ENCODE results near the gene PARP8. TPM values are rescaled to one million over a fixed set of nuclear protein-coding genes. Genes with fewer than 3 reads are reported as not detected.

PARP8 gene
- total RNA-seq, 1 donor from 2014 or later, result 48.7 TPM

- no peak for DNase-seq
Observed at GRCh38 chr5:50726475-50727148, 60.2 kb downstream of the PARP8 start.

DNA sequence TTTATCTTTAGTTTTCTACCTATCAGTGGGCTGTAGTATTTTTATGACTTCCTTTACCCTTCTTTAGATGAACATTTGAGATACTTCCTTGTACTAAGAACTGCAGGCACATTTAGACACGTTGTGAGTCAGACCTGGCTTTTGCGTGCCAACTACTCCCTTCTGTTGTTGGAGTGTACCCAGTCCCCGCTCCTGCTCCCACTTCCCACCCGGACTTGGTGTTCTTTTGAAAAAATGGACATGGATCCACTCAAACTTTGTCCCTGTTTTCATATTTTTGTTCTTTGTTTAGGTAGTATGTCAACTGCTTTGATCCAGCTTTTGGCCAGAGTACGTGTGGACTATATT, 60.7 kb downstream of the PARP8 start:
- DNase-seq, result peak; percentile 69

DNA sequence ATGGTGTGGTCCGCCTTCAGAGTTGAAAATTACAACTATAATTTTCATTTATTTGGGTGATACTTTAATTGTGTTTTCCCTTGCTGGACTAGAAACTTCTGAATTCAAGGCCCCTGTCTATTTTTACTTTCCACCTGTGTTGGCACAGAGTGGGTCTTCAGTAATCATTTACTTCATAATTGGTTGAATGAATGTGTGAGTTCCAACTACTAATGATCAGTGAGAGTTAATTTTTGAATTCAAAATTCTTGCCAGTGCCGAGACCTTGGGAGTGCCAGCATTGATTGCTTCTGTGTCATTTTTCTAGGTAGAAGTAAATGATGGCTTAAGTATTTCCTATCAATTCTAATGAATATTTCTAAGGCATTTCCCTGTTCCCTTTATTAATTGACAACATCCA, 61.4 kb downstream of the PARP8 start:
- DNase-seq, result no peak

- DNase-seq, result no peak
Observed at GRCh38 chr5:50730336-50730735, 63.9 kb downstream of the PARP8 start.

DNA sequence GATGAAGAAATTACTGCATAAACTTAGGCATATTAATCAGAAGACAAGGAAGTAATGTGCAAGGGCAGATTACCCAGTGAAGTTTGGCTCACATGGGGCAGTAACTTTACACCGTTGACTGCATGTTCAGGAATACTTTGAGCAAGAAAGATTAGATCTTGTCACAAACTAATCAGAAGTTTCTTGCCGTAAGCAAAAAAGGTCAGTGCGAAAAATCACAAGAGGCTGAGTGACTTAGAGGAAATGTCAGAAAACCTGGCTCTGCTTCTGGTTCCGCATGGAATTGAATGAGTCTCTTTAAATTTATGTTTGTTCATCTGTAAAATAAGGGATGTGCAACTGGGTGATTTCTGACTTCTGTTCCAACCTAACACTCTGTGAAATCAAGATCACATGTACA, 64.4 kb downstream of the PARP8 start:
- DNase-seq, result no peak

GRCh38 chr5:50733741-50734140, 67.3 kb downstream of the PARP8 start:
- no peak for DNase-seq

DNA sequence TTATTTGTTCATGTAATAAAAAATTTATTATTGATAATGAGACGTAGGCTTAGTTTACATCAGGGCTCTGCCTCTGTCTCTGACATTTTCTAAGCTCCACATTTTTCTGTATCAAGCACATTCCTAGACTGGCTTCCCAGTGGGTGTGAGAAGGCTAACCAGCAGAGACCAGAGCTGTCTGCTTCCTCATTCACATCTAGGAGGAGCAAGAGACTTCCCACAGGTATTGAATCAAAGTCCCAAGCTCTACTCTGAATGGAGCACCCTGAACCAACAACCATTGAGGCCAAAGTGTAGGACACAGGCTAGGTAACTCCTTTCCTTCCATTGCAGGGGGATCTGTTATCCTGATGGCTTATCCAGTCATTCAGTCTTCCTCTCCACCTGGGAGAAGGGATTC, 72.4 kb downstream of the PARP8 start:
- no peak for DNase-seq

- no peak for DNase-seq
Observed at GRCh38 chr5:50740832-50741231, 74.4 kb downstream of the PARP8 start.

- no peak for DNase-seq
Observed at GRCh38 chr5:50744776-50745175, 78.3 kb downstream of the PARP8 start.

DNA sequence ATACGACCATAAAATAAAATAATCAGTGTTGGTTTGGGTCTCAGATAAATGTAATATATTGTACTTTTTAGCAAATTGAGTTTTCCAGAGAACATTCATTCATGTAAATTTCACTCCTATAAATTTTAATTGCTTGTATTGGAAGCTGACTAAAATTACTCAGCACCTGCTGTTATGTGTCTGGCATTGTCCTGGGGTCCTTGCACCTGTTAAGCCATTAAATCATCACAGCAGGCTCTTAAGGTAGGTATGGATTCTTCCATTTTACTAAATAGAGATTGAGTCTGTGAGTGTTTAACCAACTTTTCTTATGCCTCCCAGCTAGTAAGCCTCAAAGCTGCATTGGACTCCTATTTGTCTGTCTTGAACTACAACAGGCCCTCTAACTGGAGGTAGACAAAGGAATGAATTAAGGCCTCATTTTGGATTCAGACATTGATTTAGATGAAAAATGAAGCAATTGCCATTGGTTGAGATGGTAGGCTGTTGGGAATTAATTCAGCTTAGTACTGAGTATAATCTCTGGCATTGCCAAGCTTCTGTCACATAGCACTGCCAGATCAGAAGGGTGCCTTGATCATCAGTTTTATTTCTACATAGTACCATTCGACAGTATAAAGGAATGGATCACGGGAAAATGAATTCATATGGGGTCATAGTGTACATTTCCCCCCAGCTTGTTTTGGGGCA, 78.9 kb downstream of the PARP8 start:
- no peak for DNase-seq

GRCh38 chr5:50749181-50749580, 82.7 kb downstream of the PARP8 start:
- no peak for DNase-seq

DNA sequence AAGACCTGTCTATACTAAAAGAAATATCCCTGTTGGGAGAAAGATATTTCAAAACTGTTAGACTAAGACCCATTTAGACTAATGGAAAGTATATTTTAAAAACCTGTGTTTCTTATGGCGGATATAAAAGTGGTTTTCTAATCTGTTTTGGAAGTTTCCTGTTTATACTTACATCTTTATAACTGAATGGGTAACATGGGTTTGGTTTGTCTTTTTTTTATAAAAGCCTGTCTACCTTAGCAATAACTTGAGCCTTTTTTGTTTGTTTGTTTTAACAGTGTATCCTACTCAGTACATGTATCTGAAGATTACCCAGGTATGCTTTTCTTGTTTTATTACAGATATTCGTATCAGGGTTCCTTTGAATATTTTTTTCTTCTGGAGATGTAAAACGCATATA, 83.4 kb downstream of the PARP8 start:
- no peak for DNase-seq

DNA sequence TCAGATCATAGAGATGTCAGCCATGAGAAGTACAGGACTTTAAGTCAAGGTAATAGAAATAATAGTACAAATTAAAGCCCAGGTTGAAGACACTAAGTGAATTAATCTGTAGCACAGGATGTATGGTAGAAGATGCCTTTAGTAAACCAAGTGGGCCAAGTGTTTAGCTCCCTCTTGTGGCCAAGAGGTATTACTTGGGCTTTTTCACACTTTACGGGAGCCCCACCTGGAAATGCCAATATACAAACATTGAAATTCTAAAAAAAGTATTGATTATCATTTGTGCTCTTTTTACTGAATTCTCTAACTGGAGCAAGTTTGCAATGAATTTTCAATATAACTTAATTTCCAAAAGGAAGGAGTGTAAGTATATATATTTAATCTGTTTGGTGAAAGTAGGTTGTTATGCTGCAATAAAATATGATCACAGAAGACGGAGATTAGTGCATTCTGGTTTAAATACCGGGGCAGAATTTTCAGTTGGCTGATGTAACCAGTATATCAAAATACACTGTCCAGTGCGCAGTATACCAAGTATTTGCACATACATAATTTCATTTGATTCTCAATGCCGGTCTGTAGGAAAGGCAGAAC, 84.7 kb downstream of the PARP8 start:
- no peak for DNase-seq

- DNase-seq, result no peak
Observed at GRCh38 chr5:50752800-50753199, 86.4 kb downstream of the PARP8 start.

GRCh38 chr5:50759526-50760270, 93.3 kb downstream of the PARP8 start:
- DNase-seq, result no peak

DNA sequence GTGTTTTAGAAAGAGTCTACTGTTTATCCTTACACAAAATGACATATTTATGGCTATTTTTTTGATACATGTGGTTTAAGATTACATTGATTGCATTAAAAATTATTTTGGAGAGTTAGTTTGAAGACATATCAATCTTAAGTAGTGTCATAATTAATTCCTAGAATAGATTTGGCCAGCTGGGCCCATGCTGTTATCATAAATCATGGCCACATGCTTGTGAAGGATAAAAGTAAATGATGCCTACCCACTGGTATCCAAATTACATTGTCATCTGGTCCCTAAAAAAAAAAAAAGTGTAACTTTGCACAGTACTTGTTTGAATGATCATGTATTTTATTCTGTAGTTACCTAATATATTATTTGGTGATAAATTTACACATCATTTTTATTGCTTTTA, 96.9 kb downstream of the PARP8 start:
- no peak for DNase-seq

DNA sequence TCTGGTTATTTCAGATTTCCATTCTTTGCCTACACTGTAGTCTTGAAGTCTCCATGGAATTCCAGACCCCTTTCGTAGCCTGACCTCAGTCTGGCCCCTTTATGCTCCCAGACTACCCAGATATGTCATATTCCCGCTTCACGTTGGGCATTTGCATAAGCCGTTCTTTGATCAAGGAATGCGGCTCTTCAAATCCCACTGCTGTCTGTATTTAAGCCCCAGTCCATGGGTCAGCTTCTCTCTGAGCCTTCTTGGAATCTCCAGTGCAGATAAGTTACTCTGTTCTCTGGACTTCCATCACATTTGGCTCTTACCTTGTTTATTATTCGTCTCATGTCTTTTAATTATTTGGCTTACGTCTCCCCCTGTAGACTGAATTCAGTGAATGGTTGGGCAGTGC, 97.4 kb downstream of the PARP8 start:
- DNase-seq, result no peak

- no peak for DNase-seq
Observed at GRCh38 chr5:50766042-50766441, 99.6 kb downstream of the PARP8 start.

DNA sequence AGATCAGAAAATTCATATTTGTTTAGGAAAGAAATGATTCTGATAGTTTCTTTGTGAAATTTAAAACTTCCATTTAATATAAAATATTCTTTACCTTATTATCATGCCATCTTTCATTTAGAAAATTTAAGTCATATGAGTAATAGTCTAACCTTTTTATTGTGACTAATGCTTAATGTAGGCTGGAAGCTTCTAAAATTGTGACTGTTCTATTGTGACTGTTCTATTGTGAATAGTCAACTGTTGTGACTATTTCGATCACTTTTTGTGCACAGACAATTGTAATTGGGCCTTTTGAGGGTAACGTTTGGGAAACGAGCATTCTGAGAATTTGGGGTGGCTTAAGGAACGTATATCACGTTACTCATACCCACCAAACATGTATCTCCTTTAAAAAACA, 100.0 kb downstream of the PARP8 start:
- no peak for DNase-seq

GRCh38 chr5:50766967-50767366, 100.5 kb downstream of the PARP8 start:
- DNase-seq, result no peak

- DNase-seq, result no peak
Observed at GRCh38 chr5:50767588-50767987, 101.2 kb downstream of the PARP8 start.

- DNase-seq, result no peak
Observed at GRCh38 chr5:50768634-50769033, 102.2 kb downstream of the PARP8 start.

GRCh38 chr5:50770441-50770840, 104.0 kb downstream of the PARP8 start:
- DNase-seq, result no peak
